ENCODE data around the gene HOXA10. TPM values are rescaled to one million over a fixed set of nuclear protein-coding genes. Genes with fewer than 3 reads are reported as not detected.

Gene HOXA10
- polyA plus RNA-seq, 3 donors = 1.7 to 18.3 (median 2.3) TPM

Other genes with a start within 250 kb of the HOXA10 start
- under 1 TPM; 0.08 to 0.56 (median 0.51) TPM for gene HOXA1, start 78.3 kb downstream of the HOXA10 start, polyA plus RNA-seq
- 1 to 10 TPM in 1 of 3 donors, under 1 TPM in 2; 0.20 to 1.0 (median 0.92) TPM for gene HOXA2, start 71.6 kb downstream of the HOXA10 start, polyA plus RNA-seq
- gene HOXA4, start 43.6 kb downstream of the HOXA10 start, polyA plus RNA-seq = 10 to 100 TPM in 1 of 3 donors, 1 to 10 TPM in 2; 1.2 to 19.8 (median 4.9) TPM
- 10 to 100 TPM in 2 of 3 donors, 1 to 10 TPM in 1; 3.1 to 29.6 (median 11.8) TPM for gene HOXA5, start 30.6 kb downstream of the HOXA10 start, polyA plus RNA-seq
- gene HOXA6, start 26.5 kb downstream of the HOXA10 start, polyA plus RNA-seq = 1 to 10 TPM in 2 of 3 donors, under 1 TPM in 1; 0.39 to 3.6 (median 1.5) TPM
- 1 to 10 TPM in 2 of 3 donors, under 1 TPM in 1; 0.86 to 7.4 (median 4.6) TPM for gene HOXA3, start 21.7 kb downstream of the HOXA10 start, polyA plus RNA-seq
- gene HOXA7, start 17.6 kb downstream of the HOXA10 start, polyA plus RNA-seq = 10 to 100 TPM in 1 of 3 donors, 1 to 10 TPM in 2; 1.3 to 10.8 (median 5.2) TPM
- 1 to 10 TPM; 1.4 to 6.3 (median 2.7) TPM for gene HOXA9, start 8.8 kb downstream of the HOXA10 start, polyA plus RNA-seq
- 1 to 10 TPM in 1 of 3 donors, under 1 TPM in 1, not detected in 1; 0.41 to 4.3 TPM for gene HOXA11, start 10.9 kb upstream of the HOXA10 start, polyA plus RNA-seq
- under 1 TPM in 2 of 3 donors, not detected in 1; 0.03 to 0.37 TPM for gene HOXA13, start 25.8 kb upstream of the HOXA10 start, polyA plus RNA-seq
- under 1 TPM in 2 of 3 donors, not detected in 1; 0.07 to 0.22 TPM for gene EVX1, start 68.5 kb upstream of the HOXA10 start, polyA plus RNA-seq